ENCODE data around the gene NATD1.

Gene NATD1

DNA sequence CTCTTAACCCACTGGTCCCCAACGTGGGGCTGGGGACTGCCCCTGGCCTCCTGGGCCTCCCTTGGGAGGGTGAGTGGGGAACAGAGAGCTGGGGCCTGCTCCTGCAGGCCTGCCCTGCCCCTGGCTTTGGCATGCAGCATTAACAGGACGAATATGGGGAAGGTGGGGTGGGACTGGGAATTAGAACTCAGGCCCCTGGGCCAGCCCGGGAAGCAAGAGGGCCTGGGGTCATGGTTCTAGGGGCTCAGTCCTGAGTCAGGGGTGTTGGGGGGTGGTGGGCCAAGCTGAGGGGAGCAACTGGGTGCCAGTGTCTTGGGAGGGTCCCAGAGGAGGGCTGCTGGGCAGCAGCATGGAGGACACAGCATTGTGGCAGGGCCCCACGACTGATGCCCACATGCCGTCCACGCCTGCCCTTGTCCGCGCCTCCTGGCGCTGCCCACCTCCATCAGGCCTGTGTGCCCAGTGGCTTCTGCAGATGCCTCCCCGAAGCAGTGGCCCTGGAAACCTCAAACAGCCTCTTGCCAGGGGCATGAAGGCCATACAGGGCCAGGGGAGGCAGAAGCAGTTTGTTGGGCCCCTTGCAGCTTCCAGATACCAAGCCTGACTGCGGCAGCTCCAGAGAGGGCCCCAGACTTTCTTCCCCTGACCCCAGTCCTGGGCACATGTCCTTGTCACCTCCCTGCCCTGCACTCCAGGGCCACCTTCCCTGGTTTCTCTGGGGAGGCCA lies 36.1 kb upstream of the NATD1 start:
- no peak for DNase-seq

- peak; percentile 38 for DNase-seq
These were observed 35.4 kb upstream of the NATD1 start for GRCh38 chr17:21288571-21289017.

DNA sequence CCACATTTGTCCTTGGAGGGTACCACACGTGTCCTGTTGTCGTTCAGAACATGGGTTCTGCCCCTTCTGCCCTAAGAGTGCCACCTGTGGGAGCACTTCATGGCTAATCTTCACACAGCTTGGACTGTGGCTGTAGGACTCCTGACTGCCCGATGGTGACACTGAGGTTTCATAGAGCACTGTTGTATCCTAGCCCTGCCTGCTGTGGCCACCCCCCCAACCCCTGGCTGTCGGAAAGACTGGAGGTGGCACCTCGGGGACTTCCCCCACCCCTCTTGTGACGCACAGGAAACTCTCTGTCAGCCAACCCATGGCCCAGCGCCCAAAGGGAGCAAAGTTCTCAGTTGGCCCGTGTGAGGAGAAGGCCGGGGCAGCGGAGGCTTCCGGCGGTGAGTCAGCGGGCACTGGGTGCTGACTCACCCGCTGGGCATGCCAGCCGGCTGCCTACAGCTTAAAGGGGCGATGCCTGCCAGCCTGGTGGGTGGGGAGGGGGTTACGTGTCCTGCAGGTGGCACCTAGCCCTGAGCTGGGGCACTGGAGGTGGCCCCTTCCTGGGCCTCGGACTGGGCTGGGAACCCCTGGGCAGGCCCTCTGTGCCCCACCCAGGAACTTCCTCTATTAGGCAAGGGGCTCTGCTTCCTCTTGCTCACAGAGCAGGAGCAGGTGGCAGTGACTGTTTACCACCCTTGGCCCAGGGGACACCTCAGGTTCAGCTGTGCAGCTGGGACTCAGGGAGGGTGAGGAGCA lies 34.7 kb upstream of the NATD1 start:
- peak; percentile 76 for DNase-seq

DNA sequence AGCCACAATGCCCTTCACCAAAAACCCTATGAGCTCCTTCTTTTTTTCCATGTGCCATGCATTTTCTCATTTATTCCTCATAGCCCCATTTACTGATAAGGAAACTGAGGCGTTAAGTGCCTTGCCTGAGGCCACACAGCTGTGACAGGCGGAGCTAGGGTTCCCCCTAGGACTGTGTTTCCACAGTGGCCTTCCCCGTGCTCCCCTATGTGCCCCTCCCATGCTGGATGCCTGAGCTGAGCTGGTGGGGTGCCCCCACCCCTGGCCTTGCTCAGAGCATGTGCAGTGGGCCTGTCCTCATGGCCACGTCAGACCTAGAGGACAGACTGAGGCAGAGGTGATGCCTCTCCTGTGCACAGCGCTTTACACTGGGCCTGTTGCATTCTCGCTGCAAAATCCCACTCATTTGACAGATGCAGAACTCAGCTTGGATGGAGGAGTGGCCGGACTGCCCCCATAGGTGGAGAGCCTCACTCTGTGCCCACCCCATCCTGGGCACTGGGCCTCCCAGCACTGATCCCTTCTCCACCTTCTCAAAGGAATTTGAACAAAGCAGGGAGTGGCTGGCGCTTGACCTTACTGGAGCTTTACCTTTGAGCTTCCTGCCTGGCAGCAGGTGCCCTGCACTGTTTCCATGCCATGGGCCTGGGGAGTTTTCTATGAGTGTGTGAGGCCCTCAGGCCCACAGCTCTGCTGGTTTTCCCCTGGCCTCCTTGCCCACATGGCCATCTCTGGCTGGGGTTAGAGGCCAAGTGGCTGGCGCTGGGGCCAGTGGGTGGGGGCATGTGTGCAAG lies 33.9 kb upstream of the NATD1 start:
- no peak for DNase-seq

DNA sequence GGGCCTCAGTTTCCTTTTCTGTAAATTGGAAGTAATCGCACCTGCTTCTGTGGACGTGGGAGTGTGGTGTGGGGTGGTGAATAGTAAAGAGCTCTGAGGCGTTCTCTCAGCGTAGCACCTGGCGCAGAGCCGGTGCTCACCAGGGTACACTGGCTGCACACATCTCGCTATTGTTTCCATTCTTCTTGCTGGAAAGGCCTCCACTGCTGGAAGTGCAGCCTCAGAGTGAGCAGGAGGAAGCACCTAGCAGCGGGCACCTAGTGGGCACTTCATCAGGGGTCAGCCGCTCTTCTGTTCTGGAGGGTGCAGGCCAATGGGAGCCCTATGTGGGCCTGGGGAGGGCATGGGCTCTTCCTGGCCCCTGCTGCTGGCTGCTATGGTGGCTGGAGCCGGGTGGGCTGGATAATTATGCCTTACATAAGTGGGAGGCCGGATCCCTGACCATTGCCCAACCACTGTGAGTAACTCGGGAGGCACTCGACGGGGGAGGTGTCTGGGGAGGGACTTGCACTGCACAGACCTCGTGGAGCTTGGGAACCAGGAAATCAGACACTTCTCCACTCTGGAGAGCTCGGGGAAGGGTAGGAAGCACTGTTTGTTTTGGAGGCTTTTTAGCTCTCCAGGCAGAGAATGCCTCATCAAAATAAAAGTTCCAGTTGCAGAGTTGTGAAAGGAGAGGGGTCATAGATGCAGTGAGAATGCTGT lies 33.0 kb upstream of the NATD1 start:
- DNase-seq = no peak

DNA sequence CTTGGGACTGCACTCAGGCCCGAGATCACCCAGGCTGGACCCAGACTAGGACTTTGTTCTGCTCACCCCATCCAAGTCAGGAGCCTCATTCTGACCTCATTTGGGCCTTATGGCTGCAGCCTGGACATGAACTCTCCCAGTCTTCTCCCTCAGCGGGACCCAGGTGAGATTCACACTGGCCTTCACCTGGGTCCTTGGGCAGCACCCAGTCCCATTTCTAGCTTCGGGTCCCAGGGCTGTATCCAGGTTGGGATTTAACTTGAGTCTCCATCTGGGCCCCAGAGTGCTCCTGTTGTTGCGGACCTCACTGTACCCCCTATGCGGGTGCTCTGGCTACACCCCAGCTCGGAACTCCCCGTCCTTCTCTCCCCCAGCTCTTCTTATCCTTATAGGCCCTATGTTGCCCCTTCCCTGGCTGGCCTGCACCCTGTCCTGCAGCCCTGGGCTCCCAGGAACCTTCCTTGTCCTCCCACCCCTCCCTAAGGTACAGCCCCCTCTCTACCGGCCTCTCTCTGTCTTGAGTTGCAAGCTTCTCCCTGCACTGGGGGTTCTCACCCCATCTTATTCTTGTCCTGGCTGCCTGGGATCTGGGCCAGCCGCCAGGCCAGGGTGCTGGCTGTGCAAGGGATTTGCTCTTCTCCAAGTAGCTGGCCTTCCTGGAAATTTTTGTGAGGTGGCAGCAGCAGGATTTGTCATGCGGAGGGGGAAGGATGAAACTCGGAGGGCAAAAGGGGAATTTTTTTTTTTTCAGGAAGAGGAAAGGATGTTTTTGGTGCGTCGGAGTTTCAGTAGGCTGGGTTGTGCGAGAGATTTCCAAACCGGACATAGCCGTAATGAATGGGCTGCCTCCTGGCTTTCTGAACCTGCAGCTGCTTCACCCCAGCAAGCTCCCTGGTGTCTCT lies 32.2 kb upstream of the NATD1 start:
- DNase-seq = no peak

- DNase-seq = peak; percentile 100
These were observed 31.3 kb upstream of the NATD1 start, which contains the start of gene MAP2K3 for GRCh38 chr17:21284319-21285163. Gene MAP2K3, plus strand, starts transcription at chr17:21284711. Its CDS starts 210 bp downstream, at chr17:21284921.

DNA sequence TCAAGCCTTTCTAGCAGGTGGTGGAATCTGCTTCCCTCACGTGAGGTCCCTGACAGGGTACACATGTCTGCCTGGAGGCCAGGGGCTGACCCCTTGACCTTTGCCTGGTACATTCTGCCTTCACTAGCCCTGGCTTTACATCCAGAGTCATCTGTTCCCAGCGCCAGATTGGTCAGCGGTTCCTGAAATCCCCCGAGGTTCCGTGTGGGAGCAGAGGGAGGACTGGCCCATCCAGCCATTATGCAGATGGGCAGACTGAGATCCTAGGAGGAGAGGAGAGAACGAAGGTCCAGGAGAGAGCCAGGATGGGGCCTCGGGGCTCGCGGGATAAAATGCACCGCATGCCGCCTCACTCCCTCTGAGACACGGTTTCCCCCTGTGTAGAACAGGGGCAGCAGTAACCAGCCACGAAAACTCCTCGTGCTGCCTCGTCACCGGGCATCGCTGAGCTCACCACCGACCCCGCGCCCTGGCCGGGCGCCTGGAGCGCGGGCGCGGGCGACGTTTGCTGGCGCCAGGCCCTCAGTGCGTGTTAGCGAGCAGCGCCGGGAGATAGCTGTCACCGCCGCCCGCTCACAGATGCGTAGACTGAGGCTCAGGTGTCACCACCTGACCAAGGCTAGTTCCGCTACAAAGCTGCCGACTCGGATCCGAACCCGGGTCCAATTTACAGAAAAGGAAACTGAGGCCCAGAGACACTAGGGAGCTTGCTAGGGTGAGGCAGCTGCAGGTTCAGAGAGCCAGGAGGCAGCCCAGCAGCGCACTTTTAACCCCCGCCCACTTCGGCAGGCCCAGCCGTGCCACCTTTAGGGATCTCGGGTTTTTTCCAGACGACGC lies 30.5 kb upstream of the NATD1 start:
- no peak for DNase-seq

DNA sequence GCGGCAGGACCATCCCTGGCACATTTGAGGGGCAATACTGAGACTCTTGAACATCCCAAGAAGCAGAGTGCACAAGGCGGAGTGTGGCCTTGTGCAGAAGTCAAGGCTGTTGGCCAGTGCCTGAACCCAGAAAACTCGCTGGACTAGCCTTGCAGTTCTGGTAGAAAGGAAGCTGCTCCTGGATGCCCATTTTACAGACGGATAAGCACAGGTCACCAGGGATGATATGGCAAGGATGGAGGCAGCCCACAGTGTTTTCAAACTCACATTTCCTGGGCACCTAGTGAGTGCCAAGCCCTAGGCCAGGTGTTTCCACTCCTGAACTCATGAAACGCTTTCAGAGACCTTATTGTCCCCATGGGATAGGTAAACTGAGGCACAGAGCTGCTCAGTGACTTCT lies 29.6 kb upstream of the NATD1 start:
- no peak for DNase-seq

- no peak for DNase-seq
These were observed 29.0 kb upstream of the NATD1 start for GRCh38 chr17:21282231-21282630.

DNA sequence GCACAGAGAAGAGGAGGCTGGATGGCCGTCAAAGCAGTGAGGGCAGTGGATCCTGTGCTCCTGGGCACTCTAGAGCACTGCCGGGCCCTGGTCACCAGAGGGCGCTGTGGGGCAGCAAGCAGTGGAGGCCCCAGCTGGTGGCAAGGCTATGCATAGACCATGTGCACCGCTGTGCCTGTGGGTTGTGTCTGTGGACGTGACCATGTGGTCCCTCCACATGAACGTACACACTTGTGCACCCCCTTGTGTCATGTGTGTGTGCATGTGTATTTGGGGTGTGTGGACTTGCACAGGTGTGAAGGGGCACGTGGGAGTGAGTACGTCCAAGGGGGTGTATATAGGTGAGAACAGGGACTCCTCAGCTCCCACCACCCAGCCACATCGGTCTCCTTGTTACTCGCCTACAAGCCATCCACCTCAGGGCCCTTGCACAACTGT lies 26.9 kb upstream of the NATD1 start:
- DNase-seq = peak; percentile 85

GRCh38 chr17:21279582-21279981 lies 26.4 kb upstream of the NATD1 start:
- no peak for DNase-seq

DNA sequence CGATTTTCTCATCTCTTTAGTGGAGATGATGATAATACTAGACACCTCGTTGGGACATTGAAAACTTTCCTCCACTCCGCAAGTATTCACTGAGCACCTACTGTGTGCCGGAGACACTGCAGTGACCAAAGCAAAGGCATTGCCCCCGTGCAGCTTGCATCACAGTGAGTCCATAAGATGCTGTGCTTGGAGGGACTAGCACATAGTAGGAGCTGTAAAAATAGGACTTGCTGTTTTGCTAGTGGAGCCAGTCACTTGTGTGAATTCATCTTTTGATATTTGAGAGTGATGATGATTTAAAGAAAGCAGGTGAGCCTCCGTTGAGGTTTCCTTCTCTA lies 26.0 kb upstream of the NATD1 start:
- DNase-seq = no peak

DNA sequence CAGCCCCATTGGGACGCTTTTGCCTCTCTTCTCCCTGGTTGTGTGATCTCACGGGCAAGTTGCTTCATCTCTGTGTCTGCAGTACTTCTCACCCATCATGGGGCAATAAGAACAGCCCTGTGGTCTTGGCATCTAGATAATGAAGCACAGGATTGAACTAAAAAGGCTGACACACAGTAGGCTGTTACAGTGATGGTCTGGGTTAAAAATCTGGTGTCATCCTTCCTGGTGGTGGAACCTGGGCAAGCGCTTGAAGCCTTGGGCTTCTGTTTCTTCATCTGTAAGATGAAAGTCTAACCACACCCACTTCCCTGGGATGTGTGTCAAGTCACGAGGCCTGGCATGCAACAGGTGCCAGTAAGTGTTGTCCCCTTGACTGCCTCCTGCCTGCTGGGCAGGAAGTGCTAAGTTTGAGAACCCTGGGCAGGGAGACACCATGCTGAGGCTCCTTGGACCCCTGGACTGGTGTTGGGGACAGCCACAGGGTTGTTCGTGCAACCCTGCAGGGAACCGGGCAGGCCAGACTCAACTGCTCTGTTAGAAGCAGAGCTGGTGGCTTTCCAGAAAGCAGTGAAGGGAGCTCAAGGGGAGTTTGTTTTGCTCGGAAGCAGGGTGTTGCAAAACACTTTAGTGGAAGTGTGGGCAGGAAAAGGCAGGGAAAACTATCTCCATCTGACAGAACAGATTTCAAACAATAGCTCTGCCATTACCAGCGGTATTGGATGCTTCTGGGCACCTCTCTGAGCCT lies 25.4 kb upstream of the NATD1 start:
- DNase-seq = no peak

DNA sequence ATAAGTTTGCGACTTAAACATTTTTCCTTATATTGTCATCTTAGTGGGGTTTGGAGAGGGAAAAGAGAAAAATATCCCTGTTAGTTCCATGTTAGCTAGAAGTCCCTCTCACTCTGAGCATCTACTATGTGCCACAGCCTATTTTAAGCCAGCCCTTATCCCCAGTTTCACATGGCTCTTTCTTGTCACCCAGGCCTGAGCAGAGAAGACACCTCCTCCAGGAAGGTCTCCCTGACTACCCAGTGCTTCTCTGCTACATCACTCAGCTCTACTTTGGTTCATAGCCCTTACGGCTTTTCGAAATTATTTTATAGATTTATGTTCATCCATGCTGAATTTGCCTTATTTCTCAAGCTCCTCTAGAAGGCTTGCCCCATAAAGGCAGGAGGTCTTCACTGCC lies 24.1 kb upstream of the NATD1 start:
- no peak for DNase-seq

- no peak for DNase-seq
These were observed 23.0 kb upstream of the NATD1 start for GRCh38 chr17:21276264-21276588.

DNA sequence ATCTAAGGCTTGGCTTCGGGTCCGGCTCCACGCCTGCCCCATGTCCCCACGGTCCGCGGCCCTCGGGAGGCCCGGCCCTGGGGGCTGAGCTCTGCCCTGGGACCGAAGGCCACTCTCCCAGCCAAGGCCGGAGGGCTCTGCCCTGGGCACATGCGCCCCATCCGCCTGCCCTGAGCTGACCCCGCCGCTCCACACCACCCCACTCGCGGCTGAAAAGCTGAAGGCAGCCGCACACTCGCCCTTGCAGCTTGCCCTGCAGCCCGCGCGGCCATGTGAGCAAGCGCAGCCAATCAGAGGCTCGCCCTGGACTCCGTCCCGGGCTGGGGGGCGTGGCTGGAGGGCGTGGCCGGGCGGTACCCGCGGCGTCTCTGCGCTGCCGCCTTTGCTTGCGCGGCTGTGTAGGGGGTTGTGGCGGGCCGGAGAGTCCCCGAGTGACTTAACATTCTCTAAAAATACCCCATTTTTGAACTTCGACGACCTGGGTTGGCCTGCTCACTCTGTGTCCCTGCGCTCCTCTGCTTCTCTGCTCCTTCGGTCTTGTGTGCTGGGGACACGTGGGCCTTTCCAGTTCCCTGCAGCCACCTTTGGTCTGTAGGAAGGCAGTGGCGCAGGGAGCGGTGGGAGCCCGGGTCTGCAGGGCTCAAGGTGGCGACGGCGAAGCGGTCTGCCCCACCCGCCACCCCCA lies 22.5 kb upstream of the NATD1 start:
- DNase-seq = peak; percentile 89

- DNase-seq = no peak
These were observed 21.9 kb upstream of the NATD1 start for GRCh38 chr17:21275047-21275578.
